Measurements from ENCODE around the gene TPCN2. TPM values are rescaled to one million over a fixed set of nuclear protein-coding genes. Genes with fewer than 3 reads are reported as not detected.

TPCN2 gene
- polyA plus RNA-seq, 1 donor from 2014 or later: 14.2 TPM

DNA sequence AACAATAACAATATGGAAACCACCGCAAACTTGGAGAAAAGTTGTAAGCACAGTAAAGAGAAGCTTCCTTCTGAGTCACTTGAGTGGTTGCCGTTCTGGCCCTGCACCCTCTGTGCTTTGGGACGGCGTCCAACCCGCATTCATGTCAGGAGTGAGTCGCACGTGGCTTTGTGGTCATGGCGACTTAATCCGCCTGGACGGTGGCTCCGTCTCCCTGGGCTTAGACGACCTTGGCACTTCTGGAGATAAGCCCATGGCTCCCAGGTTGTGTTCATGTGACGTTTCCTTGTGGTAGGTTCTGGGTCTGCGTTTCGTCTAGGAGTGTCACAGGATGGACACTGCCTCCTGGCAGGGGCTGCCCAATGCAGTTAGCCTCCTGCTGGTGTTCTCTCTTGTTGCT lies 40.5 kb downstream of the TPCN2 start:
- Histone ChIP-seq H3K27ac (ENCODE audit: low read length) (no peak overlapping the region), H3K4me3 (ENCODE audit: low read length) (no peak overlapping the region), H3K9me2 (ENCODE audit: insufficient read depth, low read length) (no peaks in the 10 kb centered on the region), H3K36me3 (ENCODE audit: insufficient read depth, low read length) (peaks cover 4% of the 10 kb centered on the region), H4K20me1 (ENCODE audit: insufficient read depth) (no peaks in the 10 kb centered on the region), H3K27me3 (ENCODE audit: insufficient read depth, low read depth, low read length) (no peaks in the 10 kb centered on the region), H3K9me3 (ENCODE audit: low read length) (no peaks in the 10 kb centered on the region), H2AFZ (ENCODE audit: low read depth, low read length) (no peak overlapping the region), H3K79me2 (replicated peaks; ENCODE audit: insufficient read depth, low read length) (no peaks in the 10 kb centered on the region), H3F3A (ENCODE audit: insufficient read depth, low read length, poor library complexity, severe bottlenecking) (no peaks in the 10 kb centered on the region), H3K4me2 (ENCODE audit: low read length) (no peak overlapping the region), H3K9ac (ENCODE audit: low read length) (no peak overlapping the region)
- TF ChIP-seq SMC3 (conservative IDR thresholded peaks at IDR 0.05; ENCODE audit: poor library complexity) (no peak), EP300 (conservative IDR thresholded peaks at IDR 0.05; ENCODE audit: poor library complexity, severe bottlenecking) (no peak), TAF1 (IDR thresholded peaks at IDR 0.05; ENCODE audit: low read depth) (no peak), RAD21 (conservative IDR thresholded peaks at IDR 0.05) (no peak), EZH2 (IDR thresholded peaks at IDR 0.05; ENCODE audit: borderline replicate concordance, insufficient read depth, low read length, poor library complexity, severe bottlenecking) (no peak), POLR2AphosphoS5 (IDR thresholded peaks at IDR 0.05) (no peak), MXI1 (conservative IDR thresholded peaks at IDR 0.05; ENCODE audit: poor library complexity, severe bottlenecking) (no peak)
- TF ChIP-seq, protein P1, sequence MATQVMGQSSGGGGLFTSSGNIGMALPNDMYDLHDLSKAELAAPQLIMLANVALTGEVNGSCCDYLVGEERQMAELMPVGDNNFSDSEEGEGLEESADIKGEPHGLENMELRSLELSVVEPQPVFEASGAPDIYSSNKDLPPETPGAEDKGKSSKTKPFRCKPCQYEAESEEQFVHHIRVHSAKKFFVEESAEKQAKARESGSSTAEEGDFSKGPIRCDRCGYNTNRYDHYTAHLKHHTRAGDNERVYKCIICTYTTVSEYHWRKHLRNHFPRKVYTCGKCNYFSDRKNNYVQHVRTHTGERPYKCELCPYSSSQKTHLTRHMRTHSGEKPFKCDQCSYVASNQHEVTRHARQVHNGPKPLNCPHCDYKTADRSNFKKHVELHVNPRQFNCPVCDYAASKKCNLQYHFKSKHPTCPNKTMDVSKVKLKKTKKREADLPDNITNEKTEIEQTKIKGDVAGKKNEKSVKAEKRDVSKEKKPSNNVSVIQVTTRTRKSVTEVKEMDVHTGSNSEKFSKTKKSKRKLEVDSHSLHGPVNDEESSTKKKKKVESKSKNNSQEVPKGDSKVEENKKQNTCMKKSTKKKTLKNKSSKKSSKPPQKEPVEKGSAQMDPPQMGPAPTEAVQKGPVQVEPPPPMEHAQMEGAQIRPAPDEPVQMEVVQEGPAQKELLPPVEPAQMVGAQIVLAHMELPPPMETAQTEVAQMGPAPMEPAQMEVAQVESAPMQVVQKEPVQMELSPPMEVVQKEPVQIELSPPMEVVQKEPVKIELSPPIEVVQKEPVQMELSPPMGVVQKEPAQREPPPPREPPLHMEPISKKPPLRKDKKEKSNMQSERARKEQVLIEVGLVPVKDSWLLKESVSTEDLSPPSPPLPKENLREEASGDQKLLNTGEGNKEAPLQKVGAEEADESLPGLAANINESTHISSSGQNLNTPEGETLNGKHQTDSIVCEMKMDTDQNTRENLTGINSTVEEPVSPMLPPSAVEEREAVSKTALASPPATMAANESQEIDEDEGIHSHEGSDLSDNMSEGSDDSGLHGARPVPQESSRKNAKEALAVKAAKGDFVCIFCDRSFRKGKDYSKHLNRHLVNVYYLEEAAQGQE (IDR thresholded peaks at IDR 0.05; ENCODE audit: borderline replicate concordance): no peak
- TF ChIP-seq, protein P2, sequence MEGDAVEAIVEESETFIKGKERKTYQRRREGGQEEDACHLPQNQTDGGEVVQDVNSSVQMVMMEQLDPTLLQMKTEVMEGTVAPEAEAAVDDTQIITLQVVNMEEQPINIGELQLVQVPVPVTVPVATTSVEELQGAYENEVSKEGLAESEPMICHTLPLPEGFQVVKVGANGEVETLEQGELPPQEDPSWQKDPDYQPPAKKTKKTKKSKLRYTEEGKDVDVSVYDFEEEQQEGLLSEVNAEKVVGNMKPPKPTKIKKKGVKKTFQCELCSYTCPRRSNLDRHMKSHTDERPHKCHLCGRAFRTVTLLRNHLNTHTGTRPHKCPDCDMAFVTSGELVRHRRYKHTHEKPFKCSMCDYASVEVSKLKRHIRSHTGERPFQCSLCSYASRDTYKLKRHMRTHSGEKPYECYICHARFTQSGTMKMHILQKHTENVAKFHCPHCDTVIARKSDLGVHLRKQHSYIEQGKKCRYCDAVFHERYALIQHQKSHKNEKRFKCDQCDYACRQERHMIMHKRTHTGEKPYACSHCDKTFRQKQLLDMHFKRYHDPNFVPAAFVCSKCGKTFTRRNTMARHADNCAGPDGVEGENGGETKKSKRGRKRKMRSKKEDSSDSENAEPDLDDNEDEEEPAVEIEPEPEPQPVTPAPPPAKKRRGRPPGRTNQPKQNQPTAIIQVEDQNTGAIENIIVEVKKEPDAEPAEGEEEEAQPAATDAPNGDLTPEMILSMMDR (IDR thresholded peaks at IDR 0.05; ENCODE audit: poor library complexity, severe bottlenecking): no peak

DNA sequence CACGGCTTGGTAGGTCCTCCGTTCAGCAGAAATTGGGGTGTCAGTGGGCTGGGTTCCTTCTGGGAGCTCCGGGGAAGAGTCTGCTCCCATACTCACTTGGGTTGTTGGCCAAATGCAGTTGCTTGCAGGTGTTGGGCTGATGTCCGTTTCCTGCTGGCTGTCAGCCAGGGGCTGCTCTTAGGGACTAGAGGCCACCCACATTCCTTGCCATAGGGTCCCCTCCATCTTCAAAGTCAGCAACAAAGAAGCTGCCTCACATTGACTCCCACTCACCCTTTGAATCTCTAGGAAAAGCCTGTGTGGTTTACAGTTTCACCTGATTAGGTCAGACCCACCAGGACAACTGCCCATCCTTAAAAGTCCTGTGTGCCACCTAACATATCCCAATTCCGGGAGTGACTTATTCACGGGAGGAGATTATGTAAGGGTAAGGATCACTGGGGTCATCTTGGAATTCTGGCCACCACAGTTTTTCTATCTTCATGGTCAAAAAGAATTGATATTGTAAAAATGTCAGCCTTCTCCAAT lies 43.0 kb downstream of the TPCN2 start:
- H3F3A ChIP-seq (ENCODE audit: insufficient read depth, low read length, poor library complexity, severe bottlenecking): no peaks in the 10 kb centered on the region
- H3K4me3 ChIP-seq (ENCODE audit: low read length): no peak overlapping the region
- peaks cover 4% of the 10 kb centered on the region for H3K36me3 ChIP-seq (ENCODE audit: insufficient read depth, low read length)
- H3K4me2 ChIP-seq (ENCODE audit: low read length): no peak overlapping the region
- H3K27ac ChIP-seq (ENCODE audit: low read length): no peak overlapping the region
- no peaks in the 10 kb centered on the region for H3K9me3 ChIP-seq (ENCODE audit: low read length)
- no peaks in the 10 kb centered on the region for H4K20me1 ChIP-seq (ENCODE audit: insufficient read depth)
- no peak overlapping the region for H3K9ac ChIP-seq (ENCODE audit: low read length)
- no peak for TF ChIP-seq POLR2AphosphoS5 (IDR thresholded peaks at IDR 0.05)
- TF ChIP-seq, protein P1 (IDR thresholded peaks at IDR 0.05; ENCODE audit: borderline replicate concordance): no peak
- no peak for TF ChIP-seq MXI1 (conservative IDR thresholded peaks at IDR 0.05; ENCODE audit: poor library complexity, severe bottlenecking)
- TF ChIP-seq SMC3 (conservative IDR thresholded peaks at IDR 0.05; ENCODE audit: poor library complexity): no peak
- no peak for TF ChIP-seq TAF1 (IDR thresholded peaks at IDR 0.05; ENCODE audit: low read depth)
- no peak for TF ChIP-seq EP300 (conservative IDR thresholded peaks at IDR 0.05; ENCODE audit: poor library complexity, severe bottlenecking)
- TF ChIP-seq, protein P2 (IDR thresholded peaks at IDR 0.05; ENCODE audit: poor library complexity, severe bottlenecking): no peak
- no peak for TF ChIP-seq RAD21 (conservative IDR thresholded peaks at IDR 0.05)
- no peak for TF ChIP-seq EZH2 (IDR thresholded peaks at IDR 0.05; ENCODE audit: borderline replicate concordance, insufficient read depth, low read length, poor library complexity, severe bottlenecking)
- no peak overlapping the region for H2AFZ ChIP-seq (ENCODE audit: low read depth, low read length)
- H3K9me2 ChIP-seq (ENCODE audit: insufficient read depth, low read length): no peaks in the 10 kb centered on the region
- H3K27me3 ChIP-seq (ENCODE audit: insufficient read depth, low read depth, low read length): no peaks in the 10 kb centered on the region
- H3K79me2 ChIP-seq (replicated peaks; ENCODE audit: insufficient read depth, low read length): no peaks in the 10 kb centered on the region

Measured in neural cell (in vitro differentiated cells).